HepG2 (cell line): ENCODE measurements around the gene SERINC2. TPM values are rescaled to one million over a fixed set of nuclear protein-coding genes. Genes with fewer than 3 reads are reported as not detected.

ENCODE experiments used
- ATAC-seq: fragments of 200-7000 bp; cut with Tn5 transposase; 3 replicates; pipeline ENCODE4 v1.9.1; 2020; ENCODE audit warnings: mild to moderate bottlenecking, moderate library complexity
- BruUV-seq: library from RNA; stranded (reverse); fragments of 400-500 nt; replicated peaks from 2 replicates; lab custom pipeline; 2021; lab: Mats Ljungman, UMichigan
- CTCF ChIA-PET: fragments of 300-600 bp; formaldehyde crosslinking; extraction: SDS; loops from one replicate; lab custom pipeline; 2021; ENCODE audit warnings: low total read pairs, inconsistent platforms, low intra/inter-chr PET ratio; lab: Yijun Ruan, JAX
- POLR2A ChIA-PET: fragments of 350-600 bp; sonication (Branson Sonifier 250); formaldehyde crosslinking; loops from one replicate; lab custom pipeline; 2020; ENCODE audit warnings: antibody characterized with exemption, inconsistent platforms; lab: Yijun Ruan, JAX
- DNase-seq: peaks from one replicate; pipeline ENCODE4 v3.0.0-alpha.2; 2015; ENCODE audit warnings: low spot score
- FAIRE-seq: peaks from 3 replicates; lab custom pipeline; 2011; peaks lifted over from hg19 to GRCh38; lab: Jason Lieb, UNC
- H2AFZ ChIP-seq: one replicate; pipeline ENCODE4 v1.6.1; 2011; ENCODE audit warnings: low read length, inconsistent platforms
- H3K27ac ChIP-seq: fragments of 300-600 bp; 3 replicates; pipeline ENCODE4 v1.8.0; 2011; ENCODE audit warnings: mixed run types, mild to moderate bottlenecking, mixed read lengths, low read length, inconsistent platforms; ENCODE audit not compliant: insufficient read depth; ENCODE audit errors: extremely low read length
- H3K27me3 ChIP-seq, 2 experiments: fragments of 200-600 bp in 1 of 2; 2 replicates in 1 of 2; 3 replicates in 1 of 2; pipeline versions ENCODE4 v1.6.0 to v1.8.0; 2011; ENCODE audit warnings: low read length in 2 of 2, mild to moderate bottlenecking in 2 of 2, moderate library complexity in 2 of 2, inconsistent platforms in 1 of 2; ENCODE audit not compliant: insufficient read depth in 2 of 2, control insufficient read depth in 1 of 2
- H3K36me3 ChIP-seq, 2 experiments: fragments of 200-600 bp in 1 of 2; replicated peaks in 1 of 2; 2 replicates in 1 of 2; 3 replicates in 1 of 2; pipeline versions ENCODE4 v1.5.1 to v1.8.0; 2011; ENCODE audit warnings: low read length in 2 of 2, inconsistent platforms in 1 of 2; ENCODE audit not compliant: insufficient read depth in 2 of 2, control insufficient read depth in 1 of 2
- H3K4me1 ChIP-seq: 2 replicates; pipeline ENCODE4 v1.5.1; 2012; ENCODE audit warnings: low read length, inconsistent platforms; ENCODE audit not compliant: insufficient read depth
- H3K4me2 ChIP-seq: 2 replicates; pipeline ENCODE4 v1.6.0; 2011; ENCODE audit warnings: low read depth, low read length, inconsistent platforms
- H3K4me3 ChIP-seq, 3 experiments: fragments of 200-600 bp in 1 of 3; sonication (generic), shearing (Covaris generic) in 1 of 3; replicated peaks in 1 of 3; 2 replicates each; pipeline ENCODE4 v1.5.1; 2011 to 2016; ENCODE audit warnings: low read length in 3 of 3, inconsistent platforms in 2 of 3, low read depth in 2 of 3, mild to moderate bottlenecking in 2 of 3, control low read depth in 1 of 3, mixed read lengths in 1 of 3; ENCODE audit not compliant: insufficient read depth in 1 of 3
- H3K79me2 ChIP-seq: one replicate; pipeline ENCODE4 v1.6.1; 2011; ENCODE audit warnings: low read length, inconsistent platforms; ENCODE audit not compliant: insufficient read depth
- H3K9ac ChIP-seq: 2 replicates; pipeline ENCODE4 v1.6.0; 2011; ENCODE audit warnings: mild to moderate bottlenecking, low read depth, low read length, inconsistent platforms; ENCODE audit not compliant: insufficient read depth
- H3K9me3 ChIP-seq: 2 replicates; pipeline ENCODE4 v1.5.1; 2012; ENCODE audit warnings: mild to moderate bottlenecking, low read length
- H4K20me1 ChIP-seq: 2 replicates; pipeline ENCODE4 v1.6.0; 2011; ENCODE audit warnings: inconsistent platforms, mild to moderate bottlenecking, low read length, moderate library complexity; ENCODE audit not compliant: insufficient read depth
- CSRNP1 ChIP-seq: sonication (generic); formaldehyde crosslinking; IDR thresholded peaks from 2 replicates; pipeline ENCODE4 v1.8.1; 2023; ENCODE audit warnings: mild to moderate bottlenecking, missing genetic modification reagents
- DRAP1 ChIP-seq: IDR thresholded peaks from 2 replicates; pipeline ENCODE4 v1.6.1; 2016; ENCODE audit warnings: missing genetic modification reagents, missing compliant biosample characterization
- ELF4 ChIP-seq: sonication (generic); formaldehyde crosslinking; IDR thresholded peaks from 2 replicates; pipeline ENCODE4 v1.5.0; 2020; ENCODE audit warnings: missing genetic modification reagents, mild to moderate bottlenecking, moderate library complexity, borderline replicate concordance
- FIP1L1 ChIP-seq: fragments of 200-400 bp; formaldehyde crosslinking; IDR thresholded peaks from 2 replicates; pipeline ENCODE4 v1.6.1; 2018; ENCODE audit warnings: low read depth, mild to moderate bottlenecking, low read length, moderate library complexity, borderline replicate concordance; ENCODE audit not compliant: insufficient read depth
- ISL2 ChIP-seq: sonication (generic); formaldehyde crosslinking; IDR thresholded peaks from 2 replicates; pipeline ENCODE4 v1.5.0; 2020; ENCODE audit warnings: missing genetic modification reagents
- MAZ ChIP-seq, 2 experiments: sonication (generic) in 1 of 2; formaldehyde crosslinking in 1 of 2; IDR thresholded peaks; 2 replicates each; pipeline versions ENCODE4 v1.5.0 to v1.6.1; 2012 to 2020; ENCODE audit warnings: low read depth in 2 of 2, mild to moderate bottlenecking in 2 of 2, borderline replicate concordance in 1 of 2, improper control_type of control experiment in 1 of 2, low read length in 1 of 2, missing genetic modification reagents in 1 of 2, moderate library complexity in 1 of 2
- ONECUT2 ChIP-seq: sonication (generic); formaldehyde crosslinking; IDR thresholded peaks from 2 replicates; pipeline ENCODE4 v1.4.0; 2020; ENCODE audit warnings: missing genetic modification reagents
- POGZ ChIP-seq: sonication (generic); formaldehyde crosslinking; IDR thresholded peaks from 2 replicates; pipeline ENCODE4 v1.4.0; 2020; ENCODE audit warnings: mild to moderate bottlenecking, missing genetic modification reagents
- SIN3A ChIP-seq: IDR thresholded peaks from 2 replicates; pipeline ENCODE4 v1.6.1; 2011; ENCODE audit warnings: low read depth, mild to moderate bottlenecking, control low read depth, low read length, borderline replicate concordance
- SPEN ChIP-seq: sonication (generic); formaldehyde crosslinking; IDR thresholded peaks from 2 replicates; pipeline ENCODE4 v1.5.1; 2020; ENCODE audit warnings: low read depth, mild to moderate bottlenecking, missing genetic modification reagents
- YEATS4 ChIP-seq: sonication (generic); formaldehyde crosslinking; IDR thresholded peaks from 2 replicates; pipeline ENCODE4 v1.4.0; 2020; ENCODE audit warnings: missing genetic modification reagents, borderline replicate concordance
- ZBTB34 ChIP-seq: sonication (generic); formaldehyde crosslinking; IDR thresholded peaks from 2 replicates; pipeline ENCODE4 v1.8.0; 2022; ENCODE audit warnings: mild to moderate bottlenecking, missing genetic modification reagents
- ZBTB37 ChIP-seq: sonication (generic); formaldehyde crosslinking; IDR thresholded peaks from 2 replicates; pipeline ENCODE4 v1.4.0; 2020; ENCODE audit warnings: mild to moderate bottlenecking, missing genetic modification reagents
- ZEB1 ChIP-seq: IDR thresholded peaks from 2 replicates; pipeline ENCODE4 v1.6.1; 2012; ENCODE audit warnings: mild to moderate bottlenecking, low read depth, inconsistent platforms; ENCODE audit not compliant: insufficient replicate concordance
- ZMYM2 ChIP-seq: sonication (generic); formaldehyde crosslinking; IDR thresholded peaks from 2 replicates; pipeline ENCODE4 v1.8.0; 2022; ENCODE audit warnings: mild to moderate bottlenecking, missing genetic modification reagents
- ZMYM4 ChIP-seq: sonication (generic); formaldehyde crosslinking; IDR thresholded peaks from 2 replicates; pipeline ENCODE4 v1.8.1; 2023; ENCODE audit warnings: mild to moderate bottlenecking, missing genetic modification reagents
- WGBS: methylation state at CpG from one replicate; pipeline ENCODE4 v1.1.6; 2017; ENCODE audit warnings: low lambda C conversion rate; 5-methylcytosine and 5-hydroxymethylcytosine counted together
- in situ Hi-C: cut with HindIII; loops from 2 replicates; pipeline ENCODE4 v1.10.0; 2017; ENCODE audit warnings: low pct_unique_long_range_greater_than_20kb; ENCODE audit not compliant: extremely low pct_ligation_motif_present
- intact Hi-C: fragments of 100-400 bp; cut with micrococcal nuclease; formaldehyde crosslinking; loops from one replicate; pipeline ENCODE4 v1.10.0; 2022; ENCODE audit not compliant: unreplicated experiment
- polyA plus RNA-seq, 8 experiments: library from polyadenylated mRNA; depleted of rRNA in 3 of 8; stranded (reverse) in 7 of 8; unstranded in 1 of 8; fragments of >200 nt; fragmentation: Illumina TruSeq in 4 of 8; extraction: Trizol in 4 of 8; gene quantifications; 2 replicates each; pipeline versions ENCODE4 v1.2.1 to v1.2.3, GENCODE V29; 2011 to 2016; ENCODE audit warnings: low read depth in 4 of 8, missing spikeins in 1 of 8, mixed read lengths in 1 of 8; ENCODE audit not compliant: insufficient read depth in 1 of 8
- total RNA-seq, 5 experiments: library from RNA; depleted of rRNA; stranded (reverse); fragments of >200 nt; fragmentation: Illumina TruSeq; extraction: Trizol; gene quantifications; 2 replicates each; pipeline ENCODE4 v1.2.3, GENCODE V29; 2016; ENCODE audit warnings: low read depth in 1 of 5

SERINC2 gene
- total and polyA plus RNA-seq, 2 of the 13 experiments (the other 11 are each of a cell fraction or from before 2014, with no cell fraction given): 4.8 to 126 TPM

GRCh38 chr1:31441558-31441957, 28.5 kb downstream of the SERINC2 start (continued):
- TF ChIP-seq DRAP1 (CRISPR knock-in tag): peak; percentile 60; the same call in 1 of the 2 replicates
- TF ChIP-seq ZEB1: peak; percentile 41
- TF ChIP-seq MAZ (IDR thresholded peaks at IDR 0.05; ENCODE audit: borderline replicate concordance, low read depth, low read length): no peak
- TF ChIP-seq MAZ (CRISPR knock-in tag; IDR thresholded peaks at IDR 0.05; ENCODE audit: low read depth): 0 out of 2 replicates have a peak, but pooled peaks have one; percentile 5
- no peak for TF ChIP-seq SPEN
- TF ChIP-seq ISL2 (CRISPR knock-in tag): peak; percentile 6; the same call in 1 of the 2 replicates
- TF ChIP-seq ONECUT2: no peak
- TF ChIP-seq YEATS4 (CRISPR knock-in tag): 0 out of 2 replicates have a peak, but pooled peaks have one; percentile 46

GRCh38 chr1:31441970-31442647, 29.1 kb downstream of the SERINC2 start:
- Histone ChIP-seq H3K9me3 (0 out of 2 replicates have a peak, but pooled peaks cover 5% of the 10 kb centered on the region), H3K9ac (peak overlapping the region; percentile 33), H4K20me1 (no peaks in the 10 kb centered on the region), H3K4me1 (peaks cover 88% of the 10 kb centered on the region), H3K79me2 (no peaks in the 10 kb centered on the region), H2AFZ (no peak overlapping the region), H3K4me2 (peak overlapping the region; percentile 63), H3K27me3 (no peaks in the 10 kb centered on the region), H3K36me3 (no peaks in the 10 kb centered on the region), H3K4me3 (peak overlapping the region in 1 of 3 experiments; percentile 35; a peak in 2 of 6 replicates), H3K27ac (peak overlapping the region; percentile 78)
- ATAC-seq (peak; percentile 62), DNase-seq (peak; percentile 73), FAIRE-seq (peak; percentile 72)
- in situ Hi-C loops (no loop called here), intact Hi-C loops (loop anchor here (10.0 kb wide), 1 partner anchor 63 kb away; no protein-coding TSS in a partner anchor)
- ChIA-PET CTCF (no interaction called here), POLR2A (interaction anchor here (0.8 to 2.7 kb wide), 10 partner anchors 9 to 203 kb away, joined by 3 to 18 read pairs (median 6); partner anchors contain the start of gene PEF1)
- 0% methylated on average over 9 of the region's 10 CpGs for WGBS
- no TSS peak for BruUV-seq
- TF ChIP-seq CSRNP1 (CRISPR knock-in tag) (no peak), ELF4 (CRISPR knock-in tag) (0 out of 2 replicates have a peak, but pooled peaks have one; percentile 29), ZMYM4 (CRISPR knock-in tag) (peak; percentile 59), POGZ (CRISPR knock-in tag) (no peak), ZBTB34 (peak; percentile 97), ZBTB37 (CRISPR knock-in tag) (peak; percentile 99), SIN3A (no peak), FIP1L1 (no peak), ZMYM2 (CRISPR knock-in tag) (peak; percentile 86)
